Body of pancreas (tissue), 4 donors: ENCODE data around the gene MRPL27. TPM values are rescaled to one million over a fixed set of nuclear protein-coding genes. Genes with fewer than 3 reads are reported as not detected.

Source experiments
- ATAC-seq: fragments of 150-250 bp; one replicate; pipeline ENCODE4 v1.9.1; 2016
- DNase-seq, 4 donors: peaks; one replicate each; pipeline ENCODE4 v3.0.0-alpha.2; 2019
- H3K27ac ChIP-seq, 4 donors: fragments of 200-600 bp; sonication (generic); 1 replicate in 3 of 4; 2 replicates in 1 of 4; pipeline versions ENCODE4 v1.5.1 to v1.6.1; 2016 to 2019; ENCODE audit warnings: mild to moderate bottlenecking in 1 of 4, mixed read lengths in 1 of 4, moderate library complexity in 1 of 4
- H3K27me3 ChIP-seq, 2 donors: fragments of 200-600 bp; sonication (generic); one replicate each; pipeline ENCODE4 v1.6.0; 2016; ENCODE audit warnings: mild to moderate bottlenecking in 1 of 2
- H3K36me3 ChIP-seq, 2 donors: fragments of 200-600 bp; sonication (generic); replicated peaks in 1 of 2; 2 replicates each; pipeline ENCODE4 v1.5.1; 2016; ENCODE audit warnings: low read depth in 2 of 2; ENCODE audit not compliant: insufficient read depth in 1 of 2
- H3K4me1 ChIP-seq: fragments of 200-600 bp; sonication (generic); one replicate; pipeline ENCODE4 v1.6.0; 2016
- H3K4me3 ChIP-seq, 2 donors: fragments of 200-600 bp; sonication (generic); 1 replicate in 1 of 2; 2 replicates in 1 of 2; pipeline ENCODE4 v1.5.1; 2016 to 2019
- H3K9me3 ChIP-seq, 3 donors: fragments of 200-600 bp; sonication (generic); 1 replicate in 2 of 3; 2 replicates in 1 of 3; pipeline ENCODE4 v1.5.1; 2016
- CTCF ChIP-seq, 7 experiments: fragments of 450-650 bp in 4 of 7; fragments of 200-600 bp in 3 of 7; sonication (generic) in 3 of 7; IDR thresholded peaks; one replicate each; pipeline ENCODE4 v1.5.1; 2016 to 2019; ENCODE audit warnings: antibody characterized with exemption in 7 of 7
- POLR2A ChIP-seq, 3 donors: fragments of 450-650 bp; IDR thresholded peaks; one replicate each; pipeline ENCODE4 v1.6.1; 2016; ENCODE audit warnings: antibody characterized with exemption in 3 of 3, mild to moderate bottlenecking in 2 of 3
- WGBS, 2 donors: methylation state at CpG; one replicate each; pipeline ENCODE4 v1.1.5; 2017; 5-methylcytosine and 5-hydroxymethylcytosine counted together
- intact Hi-C: fragments of 100-400 bp; cut with DNase I; formaldehyde crosslinking; loops from one replicate; pipeline ENCODE4 v1.15.1; 2023
- total RNA-seq, 2 donors: library from RNA; depleted of rRNA; stranded (reverse); fragments of >200 nt; gene quantifications; one replicate each; pipeline ENCODE4 v1.1.0, GENCODE V29; 2016

MRPL27 gene
- total RNA-seq, 2 donors from 2014 or later, result 26.5 to 31.3 TPM

DNA sequence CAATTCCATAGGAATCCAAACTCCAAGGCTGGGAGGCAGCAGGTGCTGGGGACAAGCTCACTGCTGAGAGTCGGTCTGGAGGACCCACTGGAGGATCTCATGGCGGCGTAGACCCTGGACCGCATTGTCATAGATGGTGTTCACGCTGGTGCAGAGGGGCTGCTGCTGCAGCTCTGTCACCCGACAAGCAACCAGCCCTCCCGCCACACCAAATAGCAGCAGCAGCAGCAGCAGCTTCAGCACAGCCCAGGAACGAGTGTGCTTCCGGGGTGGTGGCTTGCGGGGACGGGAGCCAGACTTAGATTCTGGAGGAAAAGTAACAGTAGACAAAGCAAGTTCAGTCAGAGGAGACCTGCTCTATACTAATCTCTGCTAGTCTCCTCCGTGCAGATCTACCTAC, 9.9 kb upstream of the MRPL27 start:
- no peak overlapping the region for H3K4me3 ChIP-seq
- DNase-seq (no peak), ATAC-seq (no peak)
- H3K36me3 ChIP-seq, result peaks cover 45 to 49% of the 10 kb centered on the region in 2 donors
- H3K4me1 ChIP-seq, result no peaks in the 10 kb centered on the region
- no peak overlapping the region for H3K27ac ChIP-seq
- intact Hi-C loops, result no loop called here
- H3K27me3 ChIP-seq, result no peaks in the 10 kb centered on the region
- TF ChIP-seq CTCF (IDR thresholded peaks at IDR 0.05) (no peak), POLR2A (IDR thresholded peaks at IDR 0.05) (no peak)
- H3K9me3 ChIP-seq, result no peaks in the 10 kb centered on the region
- WGBS, 2 donors, result 90 to 93% methylated on average over 10 to 12 of the region's 12 CpGs

DNA sequence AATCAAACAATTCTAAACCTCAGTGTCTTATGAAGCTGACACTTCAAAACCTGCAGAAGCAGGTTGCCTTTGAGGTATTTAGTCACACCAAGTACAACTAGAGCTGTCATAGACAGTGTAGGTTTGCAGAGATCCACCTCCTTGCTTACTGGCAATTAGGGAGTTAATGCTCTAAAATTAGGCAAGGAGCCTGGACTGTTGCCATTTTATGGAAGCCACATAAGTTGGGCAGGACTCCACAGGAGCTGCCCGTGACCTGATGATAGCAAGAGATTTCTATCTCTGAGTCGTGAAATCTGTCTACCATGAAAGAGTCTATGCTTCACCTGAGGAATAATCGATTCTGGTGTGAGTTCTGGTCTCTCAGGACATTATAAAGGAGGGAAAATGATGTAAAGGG, 8.9 kb upstream of the MRPL27 start:
- ATAC-seq (no peak), DNase-seq (no peak)
- intact Hi-C loops, result no loop called here
- TF ChIP-seq CTCF (IDR thresholded peaks at IDR 0.05), result no peak
- no peak for TF ChIP-seq POLR2A (IDR thresholded peaks at IDR 0.05)
- Histone ChIP-seq H3K4me1 (no peaks in the 10 kb centered on the region), H3K9me3 (no peaks in the 10 kb centered on the region), H3K4me3 (no peak overlapping the region), H3K36me3 (peaks cover 37 to 41% of the 10 kb centered on the region in 2 donors), H3K27ac (no peak overlapping the region), H3K27me3 (no peaks in the 10 kb centered on the region)
- WGBS, 2 donors, result 39 to 47% methylated on average over 3 of the region's 3 CpGs

DNA sequence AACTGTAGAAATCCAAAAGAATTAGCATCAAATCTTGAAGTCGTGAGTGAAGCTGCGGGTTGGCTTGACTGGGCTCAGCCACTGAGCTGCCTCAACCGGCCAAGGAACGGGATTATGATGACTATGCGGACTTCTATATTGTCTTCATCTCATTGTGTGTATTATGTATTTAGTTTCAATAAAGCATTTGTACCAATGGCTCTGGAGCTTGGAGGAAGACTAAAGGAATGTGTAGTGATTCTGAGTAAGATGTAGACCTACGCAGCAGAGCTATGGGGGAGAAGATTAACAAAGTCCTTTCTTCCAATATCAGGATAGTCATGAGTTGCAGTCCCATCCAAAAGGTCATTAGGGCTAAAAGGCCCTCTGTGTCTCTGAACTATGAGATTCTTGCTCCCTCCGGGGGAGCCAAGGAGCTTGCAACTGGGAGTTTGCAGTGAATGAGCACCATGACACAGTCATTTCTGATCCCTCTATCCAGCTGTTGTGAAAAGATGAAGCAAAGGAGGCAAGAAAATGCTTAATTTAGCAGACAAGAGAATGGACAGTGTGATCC, 8.4 kb upstream of the MRPL27 start:
- no peaks in the 10 kb centered on the region for H3K9me3 ChIP-seq
- TF ChIP-seq CTCF (IDR thresholded peaks at IDR 0.05), result no peak
- TF ChIP-seq POLR2A (IDR thresholded peaks at IDR 0.05), result no peak
- 90 to 91% methylated on average over 7 of the region's 7 CpGs for WGBS, 2 donors
- ATAC-seq, result no peak
- no peaks in the 10 kb centered on the region for H3K27me3 ChIP-seq
- intact Hi-C loops, result no loop called here
- no peak overlapping the region for H3K4me3 ChIP-seq
- no peak for DNase-seq
- H3K36me3 ChIP-seq, result peaks cover 31 to 36% of the 10 kb centered on the region in 2 donors
- H3K27ac ChIP-seq, result no peak overlapping the region
- no peaks in the 10 kb centered on the region for H3K4me1 ChIP-seq

DNA sequence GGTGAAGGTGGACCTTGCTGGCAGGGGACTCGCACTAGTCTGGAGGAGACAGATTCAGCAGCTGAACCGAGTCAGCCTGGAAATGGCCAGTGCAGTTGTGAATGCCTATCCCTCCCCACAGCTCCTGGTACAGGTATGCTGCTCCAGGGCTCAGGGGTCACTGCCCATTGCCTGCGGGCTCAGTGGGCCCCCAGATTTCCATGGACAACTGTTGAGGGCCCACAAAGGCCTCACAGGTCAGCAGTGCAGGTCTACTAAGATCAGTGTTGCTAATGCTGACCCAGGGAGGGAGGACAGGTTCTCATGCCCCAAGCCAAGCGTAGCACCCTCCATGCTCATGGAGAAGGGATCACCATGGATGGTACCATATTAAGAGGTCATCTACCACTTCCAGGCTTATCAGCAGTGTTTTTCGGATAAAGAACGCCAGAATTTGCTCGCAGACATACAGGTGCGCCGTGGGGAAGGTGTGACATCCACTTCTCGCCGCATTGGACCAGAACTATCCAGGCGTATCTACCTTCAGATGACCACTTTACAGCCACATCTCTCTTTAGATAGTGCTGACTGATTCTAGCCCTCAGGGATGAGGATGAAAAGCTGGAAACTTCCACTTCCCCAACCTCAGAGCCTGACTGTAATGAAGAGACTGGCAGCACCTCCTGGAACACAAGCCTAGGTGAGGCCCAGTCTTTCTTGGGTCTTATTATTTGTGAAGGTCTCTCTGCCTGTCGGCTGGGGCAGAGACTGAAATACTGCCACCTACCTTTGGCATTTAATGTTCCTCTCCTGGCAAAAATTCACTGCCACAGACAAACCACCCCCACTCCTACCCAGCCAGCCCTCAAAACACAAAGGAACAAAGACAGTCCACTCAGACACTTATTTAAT, 7.6 kb upstream of the MRPL27 start:
- no peak overlapping the region for H3K4me3 ChIP-seq
- H3K27ac ChIP-seq, result no peak overlapping the region
- 81 to 85% methylated on average over 12 to 13 of the region's 13 CpGs for WGBS, 2 donors
- peaks cover 28 to 33% of the 10 kb centered on the region in 2 donors for H3K36me3 ChIP-seq
- no peaks in the 10 kb centered on the region for H3K9me3 ChIP-seq
- ATAC-seq (peak; percentile 27), DNase-seq (no peak)
- TF ChIP-seq POLR2A (IDR thresholded peaks at IDR 0.05), result peak in 1 of 3 donors; percentile 23
- TF ChIP-seq CTCF (IDR thresholded peaks at IDR 0.05), result peak in 2 of 7 experiments; percentile 5 to 20
- H3K4me1 ChIP-seq, result no peaks in the 10 kb centered on the region
- H3K27me3 ChIP-seq, result no peaks in the 10 kb centered on the region
- intact Hi-C loops, result no loop called here
